Inflammatory macrophage treated with lipopolysaccharide for 4 hours (primary cell): ENCODE data around the gene RNF14.
A peak's percentile ranks its signal among the peaks of the same experiment; 100 is the strongest.

Experiments used
- DNase-seq: peaks from one replicate; pipeline ENCODE4 v3.0.0-alpha.2; 2020

Gene RNF14

DNA sequence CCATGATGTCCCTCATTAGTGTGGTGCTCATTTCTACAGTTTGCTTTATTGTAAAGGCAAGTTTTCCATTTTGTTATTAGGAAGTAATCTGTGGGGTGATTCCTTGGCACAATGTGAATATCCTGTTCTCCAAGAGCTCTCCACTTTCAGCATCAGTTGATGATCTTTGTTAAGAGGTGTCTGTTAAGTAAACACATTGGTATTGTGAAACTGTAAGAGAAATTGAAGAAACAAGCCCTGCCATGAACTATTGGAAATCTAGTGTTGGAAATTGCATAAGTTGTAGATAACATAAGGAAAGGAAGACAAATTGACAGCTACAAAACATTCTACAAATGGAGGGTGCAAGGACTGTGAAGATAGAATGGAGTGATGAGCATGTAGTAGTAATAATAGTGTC, 17.2 kb downstream of the RNF14 start:
- DNase-seq: no peak

DNA sequence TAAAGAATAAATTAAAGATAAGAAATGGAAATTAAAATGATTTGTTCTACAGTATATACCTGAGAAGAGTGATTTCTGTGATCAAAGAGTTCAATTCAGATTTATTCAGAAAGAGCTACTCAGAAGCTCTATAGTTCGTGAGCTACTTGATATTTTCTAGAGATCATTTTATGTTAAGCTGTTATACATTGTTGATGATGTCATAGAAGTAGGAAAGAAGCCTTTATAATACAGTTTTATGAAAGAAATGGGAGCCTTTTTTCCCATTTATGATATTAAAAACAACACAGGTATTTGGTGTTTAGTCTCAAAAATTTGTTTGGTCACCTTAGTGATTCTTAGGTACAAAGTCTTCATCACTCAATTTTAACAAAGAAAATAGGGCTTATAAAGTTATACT, 20.8 kb downstream of the RNF14 start:
- no peak for DNase-seq

DNA sequence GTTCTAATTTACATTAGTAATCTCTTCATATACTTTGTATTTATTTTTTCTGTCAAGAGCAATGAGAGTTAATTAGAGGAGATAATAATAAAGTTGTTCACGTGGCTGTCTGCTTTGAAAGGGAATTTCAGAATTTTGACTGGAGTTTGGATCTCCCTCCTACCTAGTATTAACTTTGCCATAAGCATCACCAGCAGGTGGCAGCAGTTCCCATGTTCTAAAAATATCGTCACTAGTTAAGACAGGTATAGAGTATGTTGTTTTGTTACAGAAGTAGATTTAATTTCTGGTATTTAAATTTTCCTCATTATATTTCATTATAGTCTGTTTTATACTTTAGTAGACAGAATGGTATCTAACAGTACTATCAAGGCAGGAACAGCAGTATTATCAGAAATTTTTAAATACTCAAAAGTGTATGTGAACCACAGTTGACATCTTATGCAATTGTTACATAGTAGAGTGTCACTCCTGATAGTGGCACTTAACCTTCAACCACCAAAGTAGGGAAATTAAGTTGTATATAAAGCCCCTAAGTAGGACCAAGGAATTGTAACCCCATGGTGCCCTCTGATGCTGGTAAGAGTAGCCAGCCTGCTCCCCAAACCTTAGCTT, 23.6 kb downstream of the RNF14 start:
- peak; percentile 63 for DNase-seq

DNA sequence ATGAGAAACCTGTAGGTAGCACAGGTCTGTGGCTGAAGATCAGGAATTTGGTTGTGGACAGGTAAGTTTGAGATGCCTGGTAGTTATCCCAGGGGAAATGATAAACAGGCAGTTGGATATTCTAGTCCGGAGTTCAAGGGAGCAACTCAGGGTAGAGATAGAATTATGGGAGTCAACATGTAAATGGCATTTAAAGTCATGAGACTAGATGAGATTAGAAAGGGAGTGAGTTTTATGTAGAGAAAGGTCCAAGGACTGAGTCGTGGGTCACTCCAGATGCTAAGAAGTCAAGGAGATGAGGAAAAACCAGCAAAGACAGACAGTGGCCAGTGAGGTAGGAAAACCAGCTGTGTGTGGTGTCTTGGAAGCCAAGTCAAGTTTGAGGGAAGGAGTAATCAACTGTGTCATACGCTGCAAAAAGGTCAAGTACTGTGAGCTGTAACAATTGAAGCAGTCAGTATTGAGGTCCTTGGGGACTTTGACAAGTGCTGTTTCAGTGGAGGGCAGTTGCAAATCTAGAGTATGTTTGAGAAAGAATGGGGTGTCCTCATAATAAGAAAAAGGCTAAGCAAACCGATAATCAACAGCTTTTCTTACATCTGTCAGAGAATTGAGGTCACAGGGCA, 25.7 kb downstream of the RNF14 start:
- no peak for DNase-seq

DNA sequence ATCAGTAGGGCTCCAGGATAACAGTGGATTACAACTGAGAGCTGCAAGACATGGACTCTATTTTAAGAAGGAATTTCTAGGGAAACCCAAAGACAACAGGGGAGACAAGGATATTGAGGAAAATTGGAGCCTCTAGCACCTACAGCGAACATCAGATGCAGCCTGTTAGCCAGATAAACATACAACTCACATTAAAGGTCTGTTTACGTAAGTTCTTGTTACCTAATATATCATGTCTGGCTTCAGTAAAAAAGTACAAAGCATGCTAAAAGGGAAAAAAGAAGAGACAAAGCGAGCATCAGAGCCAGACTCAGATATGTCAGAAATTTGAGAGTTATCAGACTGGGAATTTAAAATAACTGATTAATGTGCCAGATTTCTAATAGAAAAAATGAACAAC, 26.8 kb downstream of the RNF14 start:
- DNase-seq: no peak

DNA sequence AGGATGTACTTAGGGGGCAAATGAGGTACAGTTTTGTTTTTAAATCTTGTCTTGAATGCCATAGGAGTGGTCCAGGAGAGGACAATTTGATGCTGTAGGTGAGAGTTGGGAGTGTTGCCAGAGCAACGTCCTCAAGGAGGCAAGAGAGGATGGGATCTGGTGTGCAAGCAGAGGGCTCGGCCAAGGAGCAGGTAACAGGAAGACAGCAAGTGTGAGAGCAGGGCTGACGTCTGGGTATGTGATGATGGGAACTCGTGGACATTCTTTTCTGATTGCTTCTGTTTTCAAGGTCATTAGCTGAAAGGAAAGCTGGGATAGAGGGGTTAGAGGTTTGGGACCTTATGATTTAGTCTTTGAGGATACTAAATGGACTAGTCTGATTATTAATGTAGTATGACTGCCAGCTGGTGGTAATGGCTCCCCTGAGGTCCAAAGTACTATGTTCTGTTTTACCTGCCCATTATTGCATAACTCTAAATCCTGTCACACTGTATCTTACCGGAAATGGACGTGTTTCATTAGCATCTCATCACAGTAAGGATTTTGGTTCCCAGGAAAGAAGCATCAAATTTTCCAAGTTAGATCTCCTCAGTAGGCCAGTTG, 28.6 kb downstream of the RNF14 start:
- DNase-seq: no peak

DNA sequence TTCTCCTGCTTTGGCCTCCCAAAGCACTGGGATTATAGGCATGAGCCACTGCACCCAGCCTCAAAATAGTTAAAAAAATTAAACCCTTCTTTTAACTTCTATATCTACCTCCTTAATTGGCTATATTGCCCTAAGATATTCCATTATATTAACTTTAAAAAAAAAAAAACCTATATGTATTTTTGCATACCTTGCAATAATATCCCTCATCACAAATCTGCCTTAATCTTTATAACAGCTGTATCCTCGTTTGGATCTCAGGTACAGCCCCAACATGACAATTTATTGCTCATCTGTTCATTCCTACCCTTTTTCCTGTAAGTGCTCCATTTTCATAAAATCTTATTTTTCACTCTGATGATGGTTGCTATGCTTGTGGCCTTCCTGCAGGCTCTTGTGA, 31.3 kb downstream of the RNF14 start:
- DNase-seq: no peak

DNA sequence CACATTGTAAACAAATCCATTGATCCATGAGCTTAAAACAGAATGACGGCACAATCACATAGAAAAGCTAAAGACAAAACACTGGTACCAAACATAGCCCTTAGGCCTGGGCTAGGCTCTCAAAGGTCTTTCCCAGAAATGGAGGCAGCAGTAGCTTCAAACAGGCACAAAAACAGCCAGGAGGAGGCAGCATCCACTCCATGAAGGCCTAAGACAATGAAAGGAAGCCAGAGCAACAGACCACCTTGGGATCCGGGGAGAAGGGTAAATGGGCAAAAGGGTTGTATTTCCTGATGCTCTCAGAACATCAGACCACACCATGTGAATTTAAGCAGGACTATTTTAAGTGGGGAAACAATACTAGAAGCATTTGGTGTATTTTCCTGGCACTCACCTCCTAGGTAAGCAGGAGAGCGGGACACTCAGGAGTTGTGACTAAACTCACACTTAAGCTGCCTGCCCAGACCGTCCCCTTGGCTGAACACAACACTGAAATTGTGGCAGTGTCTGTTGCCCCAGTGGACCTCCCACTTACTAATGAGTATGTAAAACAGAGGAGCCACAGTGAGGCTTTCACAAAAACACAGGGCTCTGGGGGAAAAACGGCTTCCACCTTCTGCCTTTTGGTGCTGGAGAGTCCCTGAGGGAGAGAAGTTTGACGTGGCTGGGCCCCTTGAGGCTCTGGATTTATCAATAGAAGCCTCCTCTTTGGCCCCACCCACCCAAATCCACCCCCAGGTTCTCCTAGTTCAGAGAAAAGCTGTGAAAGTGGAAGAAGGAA, 32.0 kb downstream of the RNF14 start:
- DNase-seq: no peak

DNA sequence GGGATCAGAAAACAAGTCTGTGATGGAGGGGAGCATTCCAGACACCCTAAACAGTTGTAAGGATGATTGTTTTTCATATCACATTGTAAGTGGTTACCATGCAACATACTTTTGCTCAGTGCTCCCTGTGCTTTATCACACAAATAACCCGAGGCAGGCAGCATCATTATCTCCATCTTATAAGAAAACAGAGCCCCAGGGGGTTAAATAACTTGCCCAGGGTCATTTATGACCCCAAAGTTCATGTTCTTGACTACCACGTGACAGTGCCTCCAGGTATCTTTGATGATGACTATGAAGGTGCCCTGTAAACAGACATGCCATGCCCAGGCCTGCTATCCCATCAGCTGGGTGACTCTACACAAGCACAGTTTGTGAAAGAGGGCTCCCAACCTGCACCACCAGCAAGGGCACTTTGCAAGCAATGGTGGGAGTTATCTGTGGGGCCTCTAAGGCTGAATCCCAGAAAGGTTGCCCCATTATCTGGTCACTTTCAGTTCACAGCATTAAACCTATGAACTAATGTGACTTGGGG, 34.4 kb downstream of the RNF14 start:
- no peak for DNase-seq

DNA sequence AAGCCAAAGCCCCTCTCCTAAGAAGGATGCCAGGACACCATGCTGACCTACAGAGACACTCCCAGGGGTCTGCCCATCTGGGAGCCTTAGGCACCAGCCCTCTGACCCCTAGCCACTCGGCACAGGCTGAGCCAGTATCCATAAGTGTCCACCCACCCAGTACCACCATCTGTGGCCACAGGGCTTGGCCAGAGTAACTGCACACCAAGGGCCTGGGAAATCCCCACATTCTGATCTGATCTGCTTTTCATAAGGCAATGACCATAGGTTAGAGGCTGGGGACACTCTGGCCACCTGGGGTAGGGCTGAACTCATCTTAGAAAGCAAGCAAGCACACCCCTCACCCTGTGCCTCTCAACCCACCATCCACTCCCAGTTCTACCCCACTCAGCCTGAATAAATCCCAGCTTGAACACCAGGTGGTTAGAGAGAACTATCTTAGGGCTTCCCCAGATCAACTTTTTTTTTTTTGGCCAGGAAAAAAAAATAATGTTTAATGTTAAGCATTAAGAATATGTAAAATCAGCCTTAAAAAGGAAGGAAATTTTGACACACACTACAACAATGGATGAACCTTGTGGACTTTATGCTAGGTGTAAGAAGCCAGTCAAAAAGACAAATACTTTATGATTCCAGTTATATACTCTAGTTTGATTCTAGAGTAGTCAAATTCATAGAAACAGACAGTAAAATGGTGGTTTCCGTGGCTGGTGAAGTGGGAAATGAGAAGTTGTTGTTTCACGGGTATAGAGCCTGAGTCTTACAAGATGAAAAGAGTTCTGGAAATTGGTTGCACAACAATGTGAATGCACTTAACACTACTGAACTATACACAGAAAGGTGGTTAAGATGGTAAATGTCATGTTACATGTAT, 37.7 kb downstream of the RNF14 start:
- DNase-seq: peak; percentile 44

DNA sequence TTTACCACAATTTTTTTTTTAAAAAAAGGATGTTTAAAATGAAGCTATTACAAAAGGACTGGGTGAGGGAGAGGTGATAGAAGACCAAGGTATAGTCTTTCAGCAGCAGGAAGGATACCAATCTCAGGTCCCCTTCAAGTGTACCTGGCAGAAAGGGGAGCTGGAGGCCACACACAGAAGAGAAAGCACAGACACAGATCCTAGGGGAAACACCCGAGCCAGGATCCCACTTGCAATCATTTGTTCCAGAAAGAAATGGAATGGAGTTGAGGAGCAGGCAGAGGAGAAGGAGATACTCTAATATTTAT, 38.3 kb downstream of the RNF14 start:
- no peak for DNase-seq

DNA sequence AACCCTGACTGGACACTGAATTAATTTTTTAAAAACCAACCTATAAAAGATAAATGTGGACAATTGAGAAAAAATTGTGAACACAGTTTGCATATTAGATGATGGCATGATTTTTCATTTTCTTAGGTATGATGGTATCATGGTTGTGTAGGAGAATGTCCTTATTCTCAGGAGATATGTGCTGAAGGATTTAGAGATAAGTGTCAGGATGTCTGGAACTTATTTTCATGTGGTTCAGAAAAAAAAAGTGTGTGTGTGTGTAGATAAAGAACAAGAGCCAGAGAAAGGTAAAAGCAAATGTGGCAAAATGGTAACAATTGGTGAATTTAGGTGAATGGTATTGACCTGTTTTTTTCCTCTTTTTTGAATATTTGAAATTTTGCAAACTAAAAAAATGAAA, 39.9 kb downstream of the RNF14 start:
- DNase-seq: no peak

DNA sequence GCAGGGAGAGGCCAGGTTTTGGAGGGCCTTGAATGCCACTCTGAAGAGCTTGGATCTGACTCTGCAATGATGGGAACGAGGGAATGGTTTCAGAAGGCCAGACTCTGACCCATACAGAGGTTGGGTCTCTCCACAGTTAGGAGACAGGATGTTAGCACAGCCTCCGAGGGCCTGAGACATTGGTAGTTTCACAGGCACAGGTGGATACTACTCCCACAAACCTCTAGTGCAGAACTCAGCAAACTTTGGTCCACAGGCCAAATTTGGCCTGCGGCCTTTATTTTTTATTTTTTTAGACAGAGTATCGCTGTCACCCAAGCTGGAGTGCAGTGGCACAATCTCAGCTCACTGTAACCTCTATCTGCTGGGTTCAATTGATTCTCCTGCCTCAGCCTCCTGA, 41.0 kb downstream of the RNF14 start:
- DNase-seq: no peak

DNA sequence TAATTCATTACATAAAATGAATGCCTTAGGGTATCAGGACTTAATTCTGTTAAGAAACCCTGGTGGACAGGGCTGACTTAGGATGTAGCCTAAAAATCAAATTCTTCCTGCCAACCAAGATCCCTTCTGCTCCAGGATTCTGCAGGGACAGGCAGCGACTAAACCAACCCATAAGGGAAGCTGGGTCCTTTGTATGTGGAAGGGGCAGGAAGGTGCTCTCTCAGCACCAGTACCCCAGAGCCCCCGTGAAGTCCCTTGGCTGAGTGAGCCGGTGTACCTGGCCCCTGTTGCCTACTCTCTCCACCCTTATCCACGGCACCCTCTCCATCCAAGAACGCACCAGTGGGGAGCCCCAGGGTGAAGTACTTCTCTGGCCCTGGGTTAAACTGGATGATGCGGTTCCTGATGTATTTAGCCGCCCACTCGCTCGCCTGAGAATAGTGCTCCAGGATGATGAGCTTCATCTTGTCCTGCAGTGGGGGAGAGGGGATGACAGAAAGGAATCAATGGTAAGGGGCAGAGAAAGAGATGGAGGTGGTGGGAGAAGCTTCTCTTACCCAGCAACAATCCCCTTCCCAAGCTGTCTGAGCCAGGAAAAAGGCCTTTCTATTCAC, 42.8 kb downstream of the RNF14 start:
- no peak for DNase-seq

DNA sequence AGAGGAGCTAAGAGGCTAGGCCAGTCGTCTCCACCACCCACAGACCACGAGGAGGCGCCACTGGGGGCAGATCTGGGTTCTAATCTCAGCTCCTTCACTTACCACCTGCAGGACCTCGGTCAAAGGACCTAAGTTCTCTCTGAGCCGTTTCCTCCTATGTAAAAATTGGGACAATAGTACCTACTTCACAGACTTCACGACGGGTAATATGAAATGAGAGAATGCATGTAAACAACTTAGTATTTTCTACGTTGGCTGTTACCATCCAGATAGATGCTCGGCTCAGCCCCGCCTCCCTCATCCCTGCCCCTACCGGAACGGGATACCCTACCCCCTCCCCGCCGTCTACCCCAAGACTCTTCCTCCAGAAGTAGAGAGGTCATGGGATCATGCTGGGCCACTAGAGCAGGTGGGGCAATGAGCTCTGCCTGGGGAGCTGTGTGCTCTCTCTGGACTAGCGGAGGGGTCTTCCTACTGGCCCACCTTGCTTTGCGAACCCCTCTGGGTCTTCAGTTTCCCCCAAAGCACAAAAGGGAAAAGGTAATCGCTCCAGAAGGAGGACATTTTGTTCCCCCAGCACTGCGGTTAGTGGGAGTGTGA, 43.4 kb downstream of the RNF14 start:
- peak; percentile 61 for DNase-seq

DNA sequence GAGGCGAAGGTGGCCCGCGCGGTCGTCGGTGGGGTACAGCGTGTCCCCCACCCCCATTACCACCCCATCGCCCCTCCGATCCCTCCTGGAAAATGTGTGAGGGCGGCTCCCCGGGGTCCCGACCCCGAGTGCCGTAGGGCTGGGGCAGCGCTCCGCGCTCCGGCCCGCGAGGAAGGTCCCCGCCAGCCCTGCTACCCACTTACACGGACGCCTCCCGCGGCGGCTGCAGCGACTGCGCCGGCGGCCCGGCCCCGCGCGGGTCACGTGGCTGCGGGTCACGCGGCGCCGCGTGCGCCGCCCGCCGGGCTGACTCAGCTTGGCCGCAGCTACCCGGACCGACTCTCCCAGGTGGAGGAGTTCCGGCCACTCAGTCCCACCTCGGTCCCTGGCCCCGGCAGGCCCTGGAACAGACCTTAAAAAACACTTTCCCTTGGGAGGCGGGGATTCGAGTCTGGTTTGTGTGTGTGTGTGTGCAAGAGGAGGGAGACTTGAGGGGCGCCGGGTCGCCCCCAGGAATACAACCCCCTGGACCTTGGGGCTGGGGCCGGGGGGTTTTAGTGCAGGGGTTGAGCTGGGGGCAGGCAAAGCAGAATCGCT, 44.0 kb downstream of the RNF14 start, which contains the start of gene GNPDA1:
Gene GNPDA1 (minus strand): TSS at position 236 of the 597 bp plus-strand sequence. CDS start 992 bp downstream, outside the sequence.
- peak; percentile 87 for DNase-seq

DNA sequence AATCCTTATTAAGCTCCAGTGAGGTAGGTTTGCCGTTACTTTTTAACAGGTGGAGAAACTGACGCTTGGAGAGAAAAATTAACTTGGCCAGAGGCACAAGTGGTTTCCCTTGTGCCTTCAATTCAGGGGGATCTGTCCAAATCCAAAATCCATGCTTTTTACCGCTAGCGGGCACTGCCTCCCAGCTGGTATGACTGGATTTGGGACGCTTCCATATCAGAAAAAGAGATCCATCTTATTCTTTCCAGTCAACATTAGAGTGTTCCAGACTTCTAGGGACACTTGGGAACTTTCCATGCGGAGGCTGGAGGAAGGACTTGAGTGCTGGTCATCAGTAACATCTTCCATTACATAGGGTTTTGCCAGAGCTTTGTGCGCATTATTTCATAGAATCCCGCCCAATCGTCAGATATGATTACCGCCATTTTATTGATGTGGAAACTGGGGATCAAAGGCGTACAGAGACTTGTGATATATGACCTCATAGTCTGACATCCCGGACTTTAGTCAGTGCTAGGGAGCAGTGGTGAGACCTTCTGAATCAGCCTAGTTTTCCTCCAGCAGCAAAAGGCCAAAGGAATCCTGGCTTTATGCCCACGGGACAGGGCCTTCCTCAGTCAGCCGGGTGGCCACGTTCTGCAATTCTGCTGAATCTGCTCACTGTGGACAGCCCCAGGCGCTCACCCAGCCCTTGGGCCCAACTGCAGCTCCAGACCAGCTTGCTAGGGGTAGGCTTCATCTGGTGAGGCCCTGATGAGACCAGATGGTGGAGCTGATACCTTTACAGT, 45.0 kb downstream of the RNF14 start:
- no peak for DNase-seq

DNA sequence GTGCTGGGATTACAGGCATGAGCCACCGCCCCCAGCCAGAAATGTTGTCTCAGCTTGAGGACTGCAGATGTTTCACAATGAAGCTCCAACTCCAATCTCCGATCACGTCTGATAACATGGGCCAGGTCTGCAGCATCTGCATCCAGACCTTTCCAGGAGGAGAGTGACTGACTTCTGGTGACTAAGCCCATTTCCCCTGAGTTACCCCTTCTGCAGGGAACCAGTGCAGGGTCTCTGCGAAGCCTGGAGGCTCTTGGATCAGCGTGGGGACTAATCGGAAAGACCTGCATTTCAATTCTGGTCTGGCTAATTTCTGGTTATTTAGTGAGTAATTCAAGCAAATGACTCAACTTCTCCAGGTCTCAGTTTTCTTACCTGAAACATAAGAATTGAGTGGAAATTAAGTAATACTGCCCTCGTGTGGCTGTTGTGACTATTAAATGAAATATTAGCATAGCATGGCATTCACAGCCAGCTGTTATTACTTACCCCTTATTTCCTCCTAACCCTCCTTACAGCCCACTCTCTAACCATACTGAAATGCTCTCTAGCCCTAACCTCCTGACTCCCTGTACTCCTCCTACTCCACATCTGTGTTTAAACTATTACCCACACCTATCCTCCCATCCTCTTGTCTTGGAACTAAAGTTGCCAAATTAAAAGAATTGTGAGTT, 46.1 kb downstream of the RNF14 start:
- DNase-seq: peak; percentile 55

DNA sequence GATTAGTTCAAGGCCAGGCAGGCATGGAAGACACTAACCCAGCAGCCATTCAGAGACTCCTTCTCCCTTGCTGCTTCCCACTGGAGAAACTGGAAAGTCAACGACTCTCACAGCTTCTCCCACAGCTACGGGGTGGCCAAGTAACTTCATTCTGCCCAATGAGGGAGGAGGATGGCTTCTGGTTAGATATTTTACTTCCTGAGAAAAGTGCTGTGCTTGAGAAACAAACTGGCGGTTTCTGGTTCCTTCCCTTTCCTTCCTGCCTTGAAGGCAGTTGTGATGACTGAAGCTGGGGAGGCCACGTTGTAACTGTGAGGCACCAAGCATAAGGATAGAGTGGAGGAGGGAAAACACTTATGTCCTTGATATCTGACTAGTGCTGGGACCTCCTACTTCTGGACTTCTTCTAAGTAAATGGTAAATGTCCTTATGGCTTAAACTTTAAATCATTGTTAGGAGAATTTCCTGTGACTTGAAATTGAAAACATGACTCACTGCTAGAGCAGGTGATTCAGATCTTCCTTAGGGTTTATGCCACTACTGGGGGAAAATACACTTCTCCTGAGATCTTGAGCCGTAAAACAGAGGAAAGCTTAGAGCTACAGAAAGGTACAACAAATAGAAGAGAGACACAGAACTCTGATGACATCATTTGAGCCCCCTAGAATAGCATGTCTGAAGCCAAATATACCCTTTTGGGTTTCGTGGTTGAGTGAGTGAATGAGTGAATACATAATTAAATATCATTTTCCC, 47.1 kb downstream of the RNF14 start:
- peak; percentile 81 for DNase-seq
